Glutamatergic neuron (in vitro differentiated cells): ENCODE data around the gene BCAN. TPM values are rescaled to one million over a fixed set of nuclear protein-coding genes. Genes with fewer than 3 reads are reported as not detected.

ENCODE experiments used
- DNase-seq: peaks from one replicate; pipeline ENCODE4 v3.0.0; 2022
- H3K27ac Mint-ChIP-seq: one replicate; pipeline ENCODE4 v1.8.0; 2020; ENCODE audit warnings: mild to moderate bottlenecking, mixed read lengths, inconsistent platforms; ENCODE audit not compliant: unreplicated experiment
- H3K27me3 Mint-ChIP-seq: one replicate; pipeline ENCODE4 v1.8.0; 2020; ENCODE audit warnings: mild to moderate bottlenecking, moderate library complexity, mixed read lengths, inconsistent platforms; ENCODE audit not compliant: unreplicated experiment
- H3K36me3 Mint-ChIP-seq: one replicate; pipeline ENCODE4 v1.8.0; 2020; ENCODE audit warnings: mild to moderate bottlenecking, mixed read lengths, inconsistent platforms; ENCODE audit not compliant: unreplicated experiment
- H3K4me1 Mint-ChIP-seq: one replicate; pipeline ENCODE4 v1.8.0; 2020; ENCODE audit warnings: mild to moderate bottlenecking, low read depth, mixed read lengths, inconsistent platforms; ENCODE audit not compliant: unreplicated experiment
- H3K4me3 Mint-ChIP-seq: one replicate; pipeline ENCODE4 v1.8.0; 2020; ENCODE audit warnings: mild to moderate bottlenecking, mixed read lengths, inconsistent platforms; ENCODE audit not compliant: unreplicated experiment
- H3K9me3 Mint-ChIP-seq: one replicate; pipeline ENCODE4 v1.8.0; 2020; ENCODE audit warnings: mild to moderate bottlenecking, moderate library complexity, mixed read lengths, inconsistent platforms; ENCODE audit not compliant: unreplicated experiment
- CTCF ChIP-seq: fragments of 200-600 bp; sonication (generic); IDR thresholded peaks from one replicate; pipeline ENCODE4 v1.5.0; 2021; ENCODE audit not compliant: partially characterized antibody, unreplicated experiment
- total RNA-seq: library from RNA; stranded (reverse); fragmentation: NEBNext Ultra II Directional; extraction: Animal tissue kit (Norgen Biotek cat#: 25700); gene quantifications from one replicate; pipeline ENCODE4 v1.2.1, GENCODE V29; 2021; ENCODE audit not compliant: unreplicated experiment

BCAN gene
- total RNA-seq, 1 donor from 2014 or later, result 10.3 TPM

DNA sequence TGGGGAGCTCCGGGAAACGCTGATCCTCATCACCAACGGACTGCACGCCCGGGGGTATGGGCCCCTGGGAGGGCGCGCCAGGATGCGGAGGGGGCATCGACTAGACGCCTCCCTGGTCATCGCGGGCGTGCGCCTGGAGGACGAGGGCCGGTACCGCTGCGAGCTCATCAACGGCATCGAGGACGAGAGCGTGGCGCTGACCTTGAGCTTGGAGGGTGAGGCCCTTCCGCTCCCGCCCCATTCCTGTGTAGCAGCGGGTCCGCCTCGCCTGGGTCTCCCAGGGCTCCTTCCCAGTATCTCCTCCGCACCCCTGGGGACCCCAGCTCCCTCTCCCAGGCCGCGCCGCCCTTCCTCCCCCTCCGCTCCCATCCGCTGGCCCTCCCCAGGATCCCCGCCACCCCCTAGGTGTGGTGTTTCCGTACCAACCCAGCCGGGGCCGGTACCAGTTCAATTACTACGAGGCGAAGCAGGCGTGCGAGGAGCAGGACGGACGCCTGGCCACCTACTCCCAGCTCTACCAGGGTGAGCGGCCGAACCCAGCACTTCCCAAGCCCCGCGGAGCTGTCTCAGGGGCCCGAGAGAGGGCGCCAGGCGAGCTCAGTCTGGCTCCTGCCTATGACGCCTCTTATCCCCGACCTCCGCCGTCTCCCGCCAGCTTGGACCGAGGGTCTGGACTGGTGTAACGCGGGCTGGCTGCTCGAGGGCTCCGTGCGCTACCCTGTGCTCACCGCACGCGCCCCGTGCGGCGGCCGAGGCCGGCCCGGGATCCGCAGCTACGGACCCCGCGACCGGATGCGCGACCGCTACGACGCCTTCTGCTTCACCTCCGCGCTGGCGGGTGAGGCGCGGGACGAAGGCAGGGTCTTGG lies 17.7 kb upstream of the BCAN start:
- Mint-ChIP-seq H3K4me1 (peaks cover 5% of the 10 kb centered on the region), H3K9me3 (peaks cover 7% of the 10 kb centered on the region), H3K4me3 (peak overlapping the region; percentile 55), H3K27me3 (peaks cover 28% of the 10 kb centered on the region), H3K36me3 (no peaks in the 10 kb centered on the region), H3K27ac (no peak overlapping the region)
- peak; percentile 34 for TF ChIP-seq CTCF
- DNase-seq, result peak; percentile 76

GRCh38 chr1:156624814-156625435 lies 17.0 kb upstream of the BCAN start:
- no peak for TF ChIP-seq CTCF
- Mint-ChIP-seq H3K4me1 (peaks cover 3% of the 10 kb centered on the region), H3K4me3 (peak overlapping the region; percentile 25), H3K27me3 (peaks cover 25% of the 10 kb centered on the region), H3K36me3 (no peaks in the 10 kb centered on the region), H3K27ac (no peak overlapping the region), H3K9me3 (peaks cover 7% of the 10 kb centered on the region)
- no peak for DNase-seq

GRCh38 chr1:156625436-156626078 lies 16.4 kb upstream of the BCAN start:
- Mint-ChIP-seq H3K9me3 (peaks cover 7% of the 10 kb centered on the region), H3K4me3 (peak overlapping the region; percentile 84), H3K27ac (no peak overlapping the region), H3K36me3 (no peaks in the 10 kb centered on the region), H3K4me1 (peaks cover 3% of the 10 kb centered on the region), H3K27me3 (peaks cover 22% of the 10 kb centered on the region)
- peak; percentile 77 for DNase-seq
- peak; percentile 91 for TF ChIP-seq CTCF

DNA sequence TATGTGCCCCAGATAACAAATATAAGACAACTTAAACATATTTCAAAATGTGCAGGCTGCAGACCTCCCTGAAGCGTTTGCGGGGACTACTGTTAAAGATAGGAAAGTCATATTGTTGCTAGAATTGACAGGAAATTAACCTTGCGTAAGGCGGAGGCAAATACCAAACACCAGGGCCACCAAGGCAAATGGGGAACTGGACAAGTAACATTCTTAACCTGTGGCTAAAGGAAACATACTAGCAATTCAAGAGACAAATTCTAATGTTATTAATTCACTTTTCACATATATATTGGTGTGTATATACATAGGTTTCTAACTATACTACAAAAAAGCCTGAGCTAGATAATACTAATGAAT lies 15.9 kb upstream of the BCAN start:
- Mint-ChIP-seq H3K4me3 (peak overlapping the region; percentile 7), H3K4me1 (peaks cover 3% of the 10 kb centered on the region), H3K27ac (no peak overlapping the region), H3K9me3 (peaks cover 7% of the 10 kb centered on the region), H3K27me3 (peaks cover 21% of the 10 kb centered on the region), H3K36me3 (no peaks in the 10 kb centered on the region)
- DNase-seq, result no peak
- TF ChIP-seq CTCF, result peak; percentile 42
